Chondrocyte (in vitro differentiated cells): ENCODE measurements around the gene ZDHHC14. TPM values are rescaled to one million over a fixed set of nuclear protein-coding genes. Genes with fewer than 3 reads are reported as not detected.

Experiments
- DNase-seq: peaks from one replicate; pipeline ENCODE4 v3.0.0; 2021; ENCODE audit warnings: mixed read lengths, low spot score
- H3K27ac Mint-ChIP-seq: one replicate; pipeline ENCODE4 v1.8.0; 2021; ENCODE audit warnings: mild to moderate bottlenecking, moderate library complexity, mixed read lengths; ENCODE audit not compliant: unreplicated experiment
- H3K27me3 Mint-ChIP-seq: 2 replicates; pipeline ENCODE4 v1.8.0; 2021; ENCODE audit warnings: low read depth, mixed read lengths
- H3K36me3 Mint-ChIP-seq: 2 replicates; pipeline ENCODE4 v1.8.0; 2021; ENCODE audit warnings: low read depth, mixed read lengths
- H3K4me1 Mint-ChIP-seq: 2 replicates; pipeline ENCODE4 v1.8.0; 2021; ENCODE audit warnings: low read depth, mild to moderate bottlenecking, mixed read lengths
- H3K4me3 Mint-ChIP-seq: one replicate; pipeline ENCODE4 v1.8.0; 2021; ENCODE audit warnings: mild to moderate bottlenecking, moderate library complexity, mixed read lengths; ENCODE audit not compliant: unreplicated experiment
- H3K9me3 Mint-ChIP-seq: 2 replicates; pipeline ENCODE4 v1.8.0; 2021; ENCODE audit warnings: low read depth, mixed read lengths
- total RNA-seq: library from RNA; stranded (reverse); gene quantifications from 3 replicates; pipeline ENCODE4 v1.2.1, GENCODE V29; 2021
- TF ChIP-seq, protein P1 (sequence below): fragments of 200-600 bp; sonication (generic); IDR thresholded peaks from 2 replicates; pipeline ENCODE4 v1.5.0; 2021; ENCODE audit warnings: antibody characterized with exemption, mild to moderate bottlenecking, moderate library complexity

The ZDHHC14 gene
- total RNA-seq, 1 donor from 2014 or later: 8.4 TPM

DNA sequence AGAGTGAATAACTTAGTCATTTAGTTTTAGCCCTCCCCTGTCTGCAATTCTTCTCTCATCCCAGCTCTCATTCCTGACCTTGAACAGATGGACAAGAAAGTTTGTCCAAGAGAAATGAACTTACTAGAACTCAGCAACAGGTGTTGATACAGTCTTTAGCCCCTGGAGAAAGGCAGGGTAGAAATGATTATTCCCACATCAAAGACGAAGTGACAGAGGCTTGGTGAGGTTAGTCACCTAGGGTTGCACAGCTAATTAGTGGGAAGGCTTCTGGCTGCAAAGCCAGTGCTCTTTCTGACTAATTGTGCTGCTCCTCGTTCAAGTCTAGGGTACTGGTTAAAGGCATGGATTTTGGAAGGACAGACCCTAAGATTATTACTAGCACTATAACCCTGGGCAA, 4.5 kb downstream of the ZDHHC14 start:
- Mint-ChIP-seq H3K36me3 (peaks cover 6% of the 10 kb centered on the region), H3K9me3 (peaks cover 10% of the 10 kb centered on the region), H3K4me3 (no peak overlapping the region), H3K27ac (no peak overlapping the region), H3K4me1 (peaks cover 11% of the 10 kb centered on the region), H3K27me3 (no peaks in the 10 kb centered on the region)
- no peak for DNase-seq
- TF ChIP-seq, protein P1, sequence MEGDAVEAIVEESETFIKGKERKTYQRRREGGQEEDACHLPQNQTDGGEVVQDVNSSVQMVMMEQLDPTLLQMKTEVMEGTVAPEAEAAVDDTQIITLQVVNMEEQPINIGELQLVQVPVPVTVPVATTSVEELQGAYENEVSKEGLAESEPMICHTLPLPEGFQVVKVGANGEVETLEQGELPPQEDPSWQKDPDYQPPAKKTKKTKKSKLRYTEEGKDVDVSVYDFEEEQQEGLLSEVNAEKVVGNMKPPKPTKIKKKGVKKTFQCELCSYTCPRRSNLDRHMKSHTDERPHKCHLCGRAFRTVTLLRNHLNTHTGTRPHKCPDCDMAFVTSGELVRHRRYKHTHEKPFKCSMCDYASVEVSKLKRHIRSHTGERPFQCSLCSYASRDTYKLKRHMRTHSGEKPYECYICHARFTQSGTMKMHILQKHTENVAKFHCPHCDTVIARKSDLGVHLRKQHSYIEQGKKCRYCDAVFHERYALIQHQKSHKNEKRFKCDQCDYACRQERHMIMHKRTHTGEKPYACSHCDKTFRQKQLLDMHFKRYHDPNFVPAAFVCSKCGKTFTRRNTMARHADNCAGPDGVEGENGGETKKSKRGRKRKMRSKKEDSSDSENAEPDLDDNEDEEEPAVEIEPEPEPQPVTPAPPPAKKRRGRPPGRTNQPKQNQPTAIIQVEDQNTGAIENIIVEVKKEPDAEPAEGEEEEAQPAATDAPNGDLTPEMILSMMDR: no peak

DNA sequence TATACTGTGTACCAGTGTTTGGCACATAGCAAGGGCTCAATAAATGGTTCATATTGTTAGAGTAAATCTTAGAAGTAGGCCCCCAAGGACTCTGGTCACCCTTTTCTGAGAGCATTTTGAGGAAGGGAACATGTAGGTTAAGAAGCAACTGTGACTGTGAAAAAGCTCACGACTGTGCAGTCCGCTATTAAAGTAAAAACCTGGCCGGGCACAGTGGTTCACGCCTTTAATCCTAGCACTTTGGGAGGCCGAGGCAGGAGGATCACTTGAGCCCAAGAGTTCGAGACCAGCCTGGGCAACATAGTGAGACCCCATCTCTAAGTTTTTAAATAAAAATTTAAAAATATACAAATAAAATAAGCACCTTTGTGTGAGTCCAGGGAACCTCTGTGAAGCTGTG, 5.0 kb downstream of the ZDHHC14 start:
- Mint-ChIP-seq H3K4me3 (no peak overlapping the region), H3K9me3 (peaks cover 15% of the 10 kb centered on the region)

DNA sequence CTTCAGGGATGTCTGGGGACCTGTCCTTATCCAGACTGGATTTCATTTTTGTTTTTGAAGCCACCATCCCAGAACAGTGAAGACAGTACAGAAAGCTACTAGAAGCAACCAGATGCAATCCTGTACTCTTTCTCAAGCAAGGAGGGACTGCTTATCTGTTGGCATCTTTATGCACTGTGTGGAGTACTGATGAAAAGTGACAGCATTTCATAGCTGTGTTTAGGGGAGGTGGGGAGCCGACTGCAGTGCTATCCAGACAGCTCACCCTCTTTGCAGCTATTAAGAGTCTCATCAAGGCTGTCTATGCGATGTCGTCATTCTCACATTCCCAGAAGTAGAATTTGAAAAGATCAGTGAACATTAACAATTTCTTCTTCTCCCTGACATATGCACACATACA, 5.5 kb downstream of the ZDHHC14 start:
- Mint-ChIP-seq H3K27me3 (no peaks in the 10 kb centered on the region), H3K4me1 (peaks cover 11% of the 10 kb centered on the region), H3K9me3 (peaks cover 18% of the 10 kb centered on the region), H3K27ac (no peak overlapping the region), H3K36me3 (peaks cover 9% of the 10 kb centered on the region), H3K4me3 (no peak overlapping the region)
- DNase-seq: no peak
- TF ChIP-seq, protein P1: no peak

More for the DNA sequence above, 5.0 kb downstream of the ZDHHC14 start:
- peaks cover 9% of the 10 kb centered on the region for H3K36me3 Mint-ChIP-seq
- DNase-seq: no peak
- H3K27ac Mint-ChIP-seq: no peak overlapping the region
- peaks cover 11% of the 10 kb centered on the region for H3K4me1 Mint-ChIP-seq
- TF ChIP-seq, protein P1: no peak
- H3K27me3 Mint-ChIP-seq: no peaks in the 10 kb centered on the region

DNA sequence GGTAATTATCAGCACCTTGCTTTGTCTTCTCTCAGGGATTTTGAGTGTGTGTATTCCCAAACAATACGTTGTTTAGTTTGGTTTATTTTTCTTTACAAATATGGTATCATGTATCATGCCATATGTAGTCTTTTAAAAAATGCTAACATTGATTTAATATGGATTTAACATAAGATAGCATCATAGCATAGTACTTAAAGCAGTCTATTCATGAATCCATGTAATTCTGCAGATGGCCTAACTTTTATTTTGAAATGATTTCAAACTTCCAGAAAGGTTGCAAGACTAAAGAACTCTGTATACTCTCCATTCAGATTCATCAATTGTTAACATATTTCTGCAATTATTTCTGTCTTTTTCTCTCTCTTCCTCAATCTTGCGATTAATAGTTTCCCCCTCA, 7.9 kb downstream of the ZDHHC14 start:
- no peak for DNase-seq
- TF ChIP-seq, protein P1: no peak
- H3K27ac Mint-ChIP-seq: no peak overlapping the region
- no peaks in the 10 kb centered on the region for H3K4me1 Mint-ChIP-seq
- peaks cover 9% of the 10 kb centered on the region for H3K36me3 Mint-ChIP-seq
- no peak overlapping the region for H3K4me3 Mint-ChIP-seq
- peaks cover 23% of the 10 kb centered on the region for H3K9me3 Mint-ChIP-seq
- no peaks in the 10 kb centered on the region for H3K27me3 Mint-ChIP-seq

DNA sequence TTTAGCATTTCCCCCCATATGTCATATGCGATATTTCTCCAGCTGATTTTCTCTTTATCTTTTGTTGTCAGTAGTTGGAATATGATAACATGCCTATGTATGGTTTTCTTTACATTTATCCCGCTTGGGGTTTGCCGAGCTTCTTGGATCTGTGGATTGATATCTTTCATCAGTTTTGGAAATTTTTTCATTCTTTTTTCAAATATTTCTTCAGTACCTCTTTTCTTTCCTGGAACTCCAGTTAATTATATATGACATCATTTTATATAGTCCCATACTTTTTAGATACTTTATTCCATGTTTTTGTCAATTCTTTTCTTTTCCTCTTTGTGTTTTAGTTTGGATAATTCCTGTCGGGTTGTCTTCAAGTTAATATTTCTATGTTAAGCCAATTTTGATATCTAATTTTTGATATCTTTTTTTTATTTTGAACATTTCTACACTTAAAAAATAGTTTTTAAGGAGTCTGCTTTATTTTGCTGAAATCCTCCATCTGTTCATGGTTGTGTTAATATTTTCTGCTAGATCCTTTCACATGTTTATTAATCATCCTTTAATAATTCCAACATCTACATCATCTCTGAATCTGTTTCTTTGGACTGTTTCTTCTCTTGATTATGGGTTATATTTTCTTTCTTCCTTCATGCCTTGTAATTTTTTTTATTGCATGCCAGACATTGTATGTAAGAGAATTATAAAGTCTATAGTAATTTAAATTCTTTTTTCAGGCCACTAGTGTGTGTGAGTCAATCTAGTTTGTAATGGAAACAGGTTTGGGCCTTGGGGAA, 9.5 kb downstream of the ZDHHC14 start:
- Mint-ChIP-seq H3K9me3 (peaks cover 23% of the 10 kb centered on the region), H3K4me1 (no peaks in the 10 kb centered on the region), H3K36me3 (peaks cover 9% of the 10 kb centered on the region), H3K27me3 (no peaks in the 10 kb centered on the region), H3K27ac (no peak overlapping the region), H3K4me3 (no peak overlapping the region)
- TF ChIP-seq, protein P1: no peak
- DNase-seq: no peak
